Uterus (tissue), 4 donors: ENCODE results near the gene IGSF23. TPM values are rescaled to one million over a fixed set of nuclear protein-coding genes. Genes with fewer than 3 reads are reported as not detected.

Experiments used
- DNase-seq, 2 donors: peaks; one replicate each; pipeline ENCODE4 v3.0.0-alpha.2; 2019 to 2020
- H3K27ac ChIP-seq, 2 donors: fragments of 200-600 bp; sonication (generic); 1 replicate in 1 of 2; 2 replicates in 1 of 2; pipeline ENCODE4 v1.5.1; 2016 to 2018
- H3K27me3 ChIP-seq, 2 donors: fragments of 200-600 bp; sonication (generic); one replicate each; pipeline ENCODE4 v1.5.1; 2018 to 2019; ENCODE audit warnings: control low read depth in 1 of 2
- H3K36me3 ChIP-seq, 2 donors: fragments of 200-600 bp; sonication (generic); one replicate each; pipeline ENCODE4 v1.5.1; 2019; ENCODE audit warnings: control low read depth in 1 of 2
- H3K4me1 ChIP-seq, 2 donors: fragments of 200-600 bp; sonication (generic); one replicate each; pipeline ENCODE4 v1.5.1; 2018 to 2019; ENCODE audit warnings: control low read depth in 1 of 2
- H3K4me3 ChIP-seq, 2 donors: fragments of 200-600 bp; sonication (generic); 1 replicate in 1 of 2; 2 replicates in 1 of 2; pipeline ENCODE4 v1.5.1; 2018 to 2019; ENCODE audit warnings: mild to moderate bottlenecking in 1 of 2
- H3K9me3 ChIP-seq, 2 donors: fragments of 200-600 bp; sonication (generic); one replicate each; pipeline ENCODE4 v1.5.1; 2019; ENCODE audit warnings: control low read depth in 1 of 2
- CTCF ChIP-seq, 4 experiments: fragments of 200-600 bp in 2 of 4; fragments of 450-650 bp in 2 of 4; sonication (generic) in 2 of 4; IDR thresholded peaks; one replicate each; pipeline ENCODE4 v1.5.1; 2016 to 2019; ENCODE audit warnings: antibody characterized with exemption in 4 of 4, mild to moderate bottlenecking in 2 of 4, moderate library complexity in 1 of 4
- POLR2A ChIP-seq, 2 donors: fragments of 450-650 bp; IDR thresholded peaks; one replicate each; pipeline ENCODE4 v1.6.1; 2016; ENCODE audit warnings: antibody characterized with exemption in 2 of 2, mild to moderate bottlenecking in 1 of 2, moderate library complexity in 1 of 2
- intact Hi-C: fragments of 100-400 bp; cut with DNase I; formaldehyde crosslinking; loops from one replicate; pipeline ENCODE4 v1.15.1; 2023; ENCODE audit warnings: low total_unique reads
- total RNA-seq, 4 donors: library from RNA; depleted of rRNA in 3 of 4; stranded (reverse); fragments of >200 nt in 3 of 4; gene quantifications; one replicate each; pipeline versions ENCODE4 v1.1.0 to v1.2.4, GENCODE V29; 2014 to 2023
- donor health status: DM: yes; HTN: yes; CAD: no.

The IGSF23 gene
- total RNA-seq, 4 donors from 2014 or later, result not detected

- intact Hi-C loops, result no loop called here
- Histone ChIP-seq H3K4me1 (peaks cover 0 to 5% of the 10 kb centered on the region in 2 donors), H3K27me3 (no peaks in the 10 kb centered on the region), H3K4me3 (no peak overlapping the region), H3K27ac (no peak overlapping the region), H3K36me3 (no peaks in the 10 kb centered on the region), H3K9me3 (no peaks in the 10 kb centered on the region)
- no peak for DNase-seq
- no peak for TF ChIP-seq CTCF (IDR thresholded peaks at IDR 0.05)
- TF ChIP-seq POLR2A (IDR thresholded peaks at IDR 0.05), result no peak
These were observed 28.3 kb downstream of the IGSF23 start for GRCh38 chr19:44641501-44642265.

- Histone ChIP-seq H3K36me3 (no peaks in the 10 kb centered on the region), H3K4me1 (peaks cover 0 to 11% of the 10 kb centered on the region in 2 donors), H3K4me3 (no peak overlapping the region), H3K27ac (no peak overlapping the region), H3K27me3 (no peaks in the 10 kb centered on the region), H3K9me3 (no peaks in the 10 kb centered on the region)
- DNase-seq, result no peak
- intact Hi-C loops, result no loop called here
- no peak for TF ChIP-seq CTCF (IDR thresholded peaks at IDR 0.05)
- no peak for TF ChIP-seq POLR2A (IDR thresholded peaks at IDR 0.05)
These were observed 29.0 kb downstream of the IGSF23 start for GRCh38 chr19:44642377-44642776.

- H3K36me3 ChIP-seq, result no peaks in the 10 kb centered on the region
- intact Hi-C loops, result no loop called here
- H3K27ac ChIP-seq, result peak within 1 kb of the TSS; percentile 75 to 81
- H3K4me3 ChIP-seq, result peak within 1 kb of the TSS; percentile 61 to 63
- H3K9me3 ChIP-seq, result no peaks in the 10 kb centered on the region
- no peaks in the 10 kb centered on the region for H3K27me3 ChIP-seq
- peak; percentile 56 to 61 for DNase-seq
- TF ChIP-seq POLR2A (IDR thresholded peaks at IDR 0.05), result peak; percentile 52 to 67
- TF ChIP-seq CTCF (IDR thresholded peaks at IDR 0.05), result no peak
- H3K4me1 ChIP-seq, result peaks cover 0 to 11% of the 10 kb centered on the region in 2 donors
These were observed 30.4 kb downstream of the IGSF23 start, which contains the start of gene PVR for GRCh38 chr19:44643605-44644401. Gene PVR (plus strand): TSS chr19:44643910. CDS start chr19:44644097, 187 bp downstream.

GRCh38 chr19:44644402-44645016 lies 31.1 kb downstream of the IGSF23 start:
- no peak for TF ChIP-seq POLR2A (IDR thresholded peaks at IDR 0.05)
- no peak for TF ChIP-seq CTCF (IDR thresholded peaks at IDR 0.05)
- no peaks in the 10 kb centered on the region for H3K9me3 ChIP-seq
- H3K4me1 ChIP-seq, result peaks cover 0 to 11% of the 10 kb centered on the region in 2 donors
- peak overlapping the region; percentile 75 to 81 for H3K27ac ChIP-seq
- no peaks in the 10 kb centered on the region for H3K36me3 ChIP-seq
- intact Hi-C loops, result no loop called here
- peak in 1 of 2 donors; percentile 34 for DNase-seq
- H3K4me3 ChIP-seq, result peak overlapping the region; percentile 61 to 63
- no peaks in the 10 kb centered on the region for H3K27me3 ChIP-seq
